ELR (cell line): Measurements from ENCODE around the gene LLGL2.
"Not testable (repeated sequence)": the region's sequence is repeated elsewhere in the genome, so short reads cannot be mapped to it uniquely, and the experiment has no call there.

Experiments
- DNase-seq: peaks from one replicate; pipeline ENCODE4 v3.0.0-alpha.2; 2015; ENCODE audit warnings: low read depth

Gene LLGL2

DNA sequence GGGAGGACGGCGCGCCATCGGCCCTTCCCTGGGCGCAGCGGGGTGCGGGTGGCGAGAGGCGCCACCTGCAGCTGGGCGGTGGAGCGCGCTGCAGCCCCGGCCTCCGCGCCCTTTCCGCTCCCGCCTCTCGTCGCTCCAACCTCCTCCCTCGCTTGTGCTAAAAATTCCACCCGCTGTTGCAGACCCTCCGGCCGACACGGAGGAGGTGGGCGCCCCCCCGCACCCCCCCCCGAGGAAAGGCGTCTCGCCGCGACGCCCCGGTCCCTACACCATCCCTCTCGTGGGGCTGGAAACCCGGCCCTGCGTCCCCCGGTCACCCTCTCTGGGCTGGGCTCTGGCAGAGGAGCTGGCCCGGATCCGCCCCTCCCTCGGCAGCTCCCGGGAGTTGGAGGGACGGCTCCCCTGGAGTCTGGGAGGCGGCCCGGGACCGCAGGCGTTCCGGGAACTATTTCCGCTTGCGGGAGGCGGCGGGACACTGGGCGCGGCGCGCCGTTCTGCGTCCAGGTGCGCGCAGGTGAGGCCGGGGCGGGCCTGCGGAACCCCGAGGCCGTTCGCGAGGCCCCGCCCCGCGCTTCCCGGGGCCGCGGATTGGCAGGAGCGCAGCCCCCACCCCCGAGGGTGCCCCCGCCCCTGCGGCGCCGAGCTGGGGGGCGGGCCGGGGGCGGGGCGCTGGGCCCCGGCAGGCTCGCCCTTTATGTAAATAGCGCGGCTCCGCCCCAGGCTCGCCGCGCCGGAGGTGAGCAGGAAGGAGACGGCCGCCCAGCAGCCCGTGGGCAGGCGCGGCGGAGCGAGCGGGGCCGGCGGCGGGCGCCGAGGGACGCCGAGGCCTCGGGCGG, at the start of gene LLGL2:
TSS of gene LLGL2 (plus strand) at position 728 of the 836 bp plus-strand sequence. CDS start 17,730 bp downstream, outside the sequence.
- DNase-seq: peak; percentile 71

- no peak for DNase-seq
These were observed 49.6 kb upstream of the LLGL2 start for GRCh38 chr17:75475851-75476250.

DNA sequence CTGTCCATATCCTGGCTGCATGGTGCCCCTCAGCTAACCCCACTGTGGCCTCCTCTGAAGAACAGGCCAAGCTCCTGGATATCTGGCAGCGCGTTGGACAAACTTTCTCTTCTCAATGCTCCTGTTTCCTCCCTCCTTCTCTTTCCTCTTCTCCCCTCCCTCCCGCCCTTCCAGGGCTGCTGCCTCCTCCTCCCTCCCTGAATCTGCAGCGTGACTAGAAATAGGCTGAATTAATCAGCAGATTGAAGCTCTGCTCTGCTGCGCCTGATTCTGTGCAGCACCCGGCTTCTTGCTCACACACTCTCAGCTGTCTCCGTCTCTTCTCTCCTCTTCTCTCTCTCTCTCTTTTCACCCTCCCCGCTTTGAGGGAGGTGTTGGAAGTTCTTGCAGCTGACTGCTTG, 49.2 kb upstream of the LLGL2 start:
- no peak for DNase-seq

- no peak for DNase-seq
These were observed 48.6 kb upstream of the LLGL2 start for GRCh38 chr17:75476752-75477489.

- DNase-seq: not testable (repeated sequence)
These were observed 48.0 kb upstream of the LLGL2 start for GRCh38 chr17:75477490-75477862.

DNA sequence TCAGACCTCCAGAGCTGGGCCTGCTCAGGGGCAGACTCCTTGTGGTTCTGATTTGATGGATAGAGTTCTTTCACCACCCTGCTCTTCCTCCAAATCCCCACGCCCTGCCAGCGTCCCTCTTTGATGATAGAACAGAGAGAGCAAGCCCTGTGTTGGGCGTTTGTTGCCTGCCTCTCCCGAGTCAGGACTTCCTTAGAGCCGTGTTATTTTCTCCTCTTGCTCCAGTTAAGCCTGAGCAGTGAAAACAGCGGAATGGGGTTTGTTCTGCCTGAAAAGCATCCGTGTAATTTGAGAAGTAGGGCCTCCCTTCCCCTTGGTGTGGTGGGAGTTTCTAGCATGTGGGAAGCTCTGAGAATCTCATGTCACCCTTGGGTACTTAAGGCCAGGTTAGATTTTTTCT, 47.0 kb upstream of the LLGL2 start:
- DNase-seq: no peak

DNA sequence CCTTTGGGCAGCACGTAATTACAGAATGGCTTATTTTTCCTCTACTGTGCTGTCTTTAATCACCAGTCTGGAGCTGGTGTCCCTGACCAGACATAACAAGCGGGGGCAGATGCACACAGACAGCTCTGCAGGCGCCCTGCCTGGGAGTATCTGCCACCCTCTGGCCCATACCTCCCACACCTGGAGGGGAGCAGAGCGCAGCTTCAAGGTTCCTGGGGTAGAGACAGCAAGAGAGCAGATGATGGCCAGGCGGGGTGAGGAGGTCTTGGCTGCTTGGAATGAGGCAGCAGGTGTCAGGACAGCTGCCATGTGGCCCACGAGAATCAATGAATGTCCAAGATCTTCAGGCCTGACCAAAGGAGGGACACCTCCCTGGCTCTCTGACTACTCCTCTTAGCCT, 45.2 kb upstream of the LLGL2 start:
- DNase-seq: no peak

GRCh38 chr17:75481194-75482068, 44.1 kb upstream of the LLGL2 start:
- no peak for DNase-seq

DNA sequence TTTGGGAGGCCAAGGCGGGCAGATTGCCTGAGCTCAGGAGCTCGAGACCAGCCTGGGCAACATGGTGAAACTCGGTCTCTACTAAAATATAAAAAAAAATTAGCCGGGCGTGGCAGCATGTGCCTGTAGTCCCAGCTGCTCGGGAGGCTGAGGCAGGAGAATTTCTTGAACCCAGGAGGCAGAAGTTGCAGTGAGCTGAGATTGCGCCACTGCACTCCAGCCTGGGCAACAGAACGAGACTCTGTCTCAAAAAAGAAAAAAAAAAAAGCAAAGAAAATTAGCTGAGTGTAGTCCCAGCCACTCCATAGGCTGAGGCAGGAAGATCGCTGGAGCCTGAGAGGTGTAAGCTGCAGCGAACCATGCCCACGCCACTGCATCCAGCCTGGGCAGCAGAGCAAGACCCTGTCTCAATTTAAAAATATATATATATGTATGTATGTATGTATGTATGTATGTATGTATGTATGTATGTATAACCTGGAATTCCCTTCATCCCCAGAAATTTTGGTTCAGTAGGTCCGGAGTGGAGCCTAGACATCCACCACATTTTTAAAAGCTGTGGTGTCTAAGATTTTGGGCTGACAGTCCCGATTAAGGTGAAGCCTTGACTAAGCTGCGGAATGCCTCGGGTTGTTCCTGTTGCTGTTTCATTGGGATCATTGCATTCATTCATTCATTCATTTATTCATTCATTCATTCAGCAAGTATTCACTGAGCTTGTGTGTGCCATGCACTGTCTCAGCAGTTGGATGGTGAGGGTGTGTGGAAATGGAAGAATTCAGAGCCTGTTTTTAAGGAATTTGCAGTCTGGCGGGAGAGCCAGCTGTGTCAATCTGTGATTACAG, 43.2 kb upstream of the LLGL2 start:
- DNase-seq: no peak

DNA sequence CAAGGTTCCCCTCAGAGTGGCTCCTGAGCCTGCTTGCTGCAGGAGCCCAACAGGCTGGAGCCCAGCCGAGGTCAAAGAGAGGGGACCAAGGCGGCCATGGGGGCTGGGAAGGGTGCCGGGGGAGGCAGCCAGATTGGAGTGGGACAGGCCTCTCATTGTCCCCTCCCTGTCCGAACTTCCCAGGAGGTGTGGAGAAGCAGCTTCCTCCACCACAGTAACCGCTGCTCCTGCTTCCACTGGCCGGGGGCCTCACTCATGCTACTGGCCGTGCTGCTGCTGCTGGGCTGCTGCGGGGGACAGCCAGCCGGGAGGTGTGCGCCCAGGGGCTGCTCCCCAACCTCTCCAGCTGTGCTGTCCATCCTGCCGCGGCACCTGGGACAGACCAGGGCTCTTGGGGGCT, 39.8 kb upstream of the LLGL2 start:
- no peak for DNase-seq

GRCh38 chr17:75486151-75486550, 39.3 kb upstream of the LLGL2 start:
- no peak for DNase-seq

DNA sequence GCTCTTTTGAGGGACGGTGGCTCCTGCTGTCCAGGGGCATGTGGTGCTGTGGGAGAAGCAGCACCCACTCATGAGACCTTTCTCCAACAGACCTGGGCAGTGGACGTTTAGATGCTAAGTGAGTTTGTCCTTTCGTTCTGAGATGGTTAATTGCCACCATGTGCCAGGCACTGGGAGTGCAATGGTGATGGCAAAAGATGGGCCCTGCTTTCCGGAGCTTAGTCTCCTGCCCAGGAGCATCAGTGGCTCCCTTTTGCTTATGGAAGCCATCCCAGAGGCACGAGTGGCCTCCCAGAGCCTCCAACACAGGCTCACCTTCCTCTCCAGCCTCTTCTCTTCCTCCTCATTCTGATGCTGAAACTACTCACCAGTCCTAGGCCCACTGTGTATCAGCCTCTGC, 38.5 kb upstream of the LLGL2 start:
- no peak for DNase-seq

GRCh38 chr17:75487351-75488070, 38.0 kb upstream of the LLGL2 start:
- peak; percentile 23 for DNase-seq

DNA sequence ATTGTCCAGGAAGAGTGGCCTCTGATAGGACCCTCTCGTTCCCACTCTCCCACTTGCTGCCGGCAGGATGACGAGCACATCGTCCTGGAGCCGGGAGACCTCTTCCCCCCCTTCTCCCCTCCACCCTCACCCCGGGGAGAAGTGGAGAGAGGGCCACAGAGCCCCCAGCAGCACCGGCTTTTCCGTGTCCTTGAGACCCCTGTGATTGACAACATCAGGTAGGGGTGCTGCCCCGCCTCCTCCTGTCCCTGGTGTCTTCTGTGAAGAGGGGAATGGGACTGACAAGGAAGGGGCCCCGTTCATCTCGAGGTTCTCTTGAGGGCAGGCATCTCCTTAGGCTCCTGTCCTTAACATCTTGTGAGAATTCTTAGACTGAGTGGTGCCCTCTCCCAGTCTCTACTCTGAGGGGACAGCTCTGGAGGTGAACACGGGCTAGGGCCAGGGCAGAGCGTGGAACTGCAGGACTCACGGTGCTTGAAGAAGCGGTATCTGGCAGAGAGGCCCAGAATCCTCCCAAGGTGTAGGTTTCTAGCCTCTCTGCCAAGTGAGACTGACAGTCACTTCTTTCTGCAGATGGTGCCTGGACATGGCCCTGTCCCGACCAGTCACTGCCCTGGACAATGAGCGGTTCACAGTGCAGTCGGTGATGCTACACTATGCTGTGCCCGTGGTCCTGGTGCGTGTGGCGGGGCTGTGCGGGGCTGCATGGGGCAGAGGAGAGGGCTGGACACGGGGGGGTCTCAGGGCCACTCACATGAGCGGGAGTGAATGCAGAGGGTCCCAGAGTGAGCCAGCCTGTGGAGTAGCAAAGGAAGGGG, 36.6 kb upstream of the LLGL2 start:
- no peak for DNase-seq

DNA sequence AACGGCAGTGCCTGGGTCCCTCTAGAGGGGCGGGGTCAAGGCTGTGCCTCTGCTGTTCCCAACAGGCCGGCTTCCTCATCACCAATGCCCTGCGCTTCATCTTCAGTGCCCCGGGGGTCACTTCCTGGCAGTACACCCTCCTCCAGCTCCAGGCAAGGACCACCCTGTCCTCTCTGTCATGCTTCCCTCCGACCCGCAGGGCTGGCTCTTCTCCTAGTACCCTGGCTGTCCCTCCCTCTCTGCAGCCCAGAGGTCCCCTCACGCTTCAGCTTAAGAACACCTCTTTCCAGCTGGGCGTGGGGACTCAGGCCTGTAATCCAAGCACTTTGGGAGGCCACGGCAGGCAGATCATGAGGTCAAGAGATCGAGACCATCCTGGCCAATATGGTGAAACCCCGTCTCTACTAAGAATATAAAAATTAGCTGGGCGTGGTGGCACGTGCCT, 36.0 kb upstream of the LLGL2 start:
- DNase-seq: no peak

GRCh38 chr17:75490173-75490743, 35.2 kb upstream of the LLGL2 start:
- no peak for DNase-seq

GRCh38 chr17:75490953-75491649, 34.4 kb upstream of the LLGL2 start:
- DNase-seq: no peak

GRCh38 chr17:75491680-75492079, 33.8 kb upstream of the LLGL2 start:
- no peak for DNase-seq
